GM08714 (cell line): ENCODE results near the gene ZNF627.
A peak's percentile ranks its signal among the peaks of the same experiment; 100 is the strongest.
"Not testable (repeated sequence)": the region's sequence is repeated elsewhere in the genome, so short reads cannot be mapped to it uniquely, and the experiment has no call there.

Experiments used
- H3K4me3 ChIP-seq: fragments of 200-500 bp; sonication (Bioruptor generic); 2 replicates; pipeline ENCODE4 v1.5.1; 2014; ENCODE audit warnings: mild to moderate bottlenecking, low read length, inconsistent platforms
- ZNF274 ChIP-seq: IDR thresholded peaks from 2 replicates; pipeline ENCODE4 v1.6.1; 2012; ENCODE audit warnings: mild to moderate bottlenecking, low read depth, low read length

ZNF627 gene

GRCh38 chr19:11587302-11587974 lies 9.8 kb upstream of the ZNF627 start:
- H3K4me3 ChIP-seq, result no peak overlapping the region
- no peak for TF ChIP-seq ZNF274

- H3K4me3 ChIP-seq, result no peak overlapping the region
- TF ChIP-seq ZNF274, result no peak
These were observed 9.2 kb upstream of the ZNF627 start for GRCh38 chr19:11587975-11588631.

GRCh38 chr19:11594084-11594483 lies 3.2 kb upstream of the ZNF627 start:
- no peak for TF ChIP-seq ZNF274
- H3K4me3 ChIP-seq, result no peak overlapping the region

GRCh38 chr19:11596156-11596555 lies 1.1 kb upstream of the ZNF627 start:
- TF ChIP-seq ZNF274, result no peak
- no peak overlapping the region for H3K4me3 ChIP-seq

GRCh38 chr19:11598103-11598483 lies 810 bp downstream of the ZNF627 start:
- TF ChIP-seq ZNF274, result no peak
- H3K4me3 ChIP-seq, result peak overlapping the region; percentile 89

- TF ChIP-seq ZNF274, result no peak
- no peak overlapping the region; the same call in 1 of the 2 replicates for H3K4me3 ChIP-seq
These were observed 1.5 kb downstream of the ZNF627 start for GRCh38 chr19:11598746-11599145.

- not testable (repeated sequence) for H3K4me3 ChIP-seq
These were observed 2.4 kb downstream of the ZNF627 start for GRCh38 chr19:11599704-11600103.

GRCh38 chr19:11606484-11606883 lies 9.2 kb downstream of the ZNF627 start:
- no peak for TF ChIP-seq ZNF274

GRCh38 chr19:11611730-11612129 lies 14.4 kb downstream of the ZNF627 start:
- no peak for TF ChIP-seq ZNF274
- no peak overlapping the region for H3K4me3 ChIP-seq

More at GRCh38 chr19:11606484-11606883, 9.2 kb downstream of the ZNF627 start:
- no peak overlapping the region for H3K4me3 ChIP-seq

GRCh38 chr19:11612816-11613511 lies 15.7 kb downstream of the ZNF627 start:
- no peak for TF ChIP-seq ZNF274
- no peak overlapping the region for H3K4me3 ChIP-seq

- no peak overlapping the region for H3K4me3 ChIP-seq
- TF ChIP-seq ZNF274, result peak; percentile 73
These were observed 20.1 kb downstream of the ZNF627 start for GRCh38 chr19:11617180-11618062.

GRCh38 chr19:11620553-11620952 lies 23.3 kb downstream of the ZNF627 start:
- TF ChIP-seq ZNF274, result no peak
- no peak overlapping the region for H3K4me3 ChIP-seq

GRCh38 chr19:11622401-11622800 lies 25.1 kb downstream of the ZNF627 start:
- H3K4me3 ChIP-seq, result not testable (repeated sequence)

- TF ChIP-seq ZNF274, result no peak
- no peak overlapping the region for H3K4me3 ChIP-seq
These were observed 26.8 kb downstream of the ZNF627 start for GRCh38 chr19:11624069-11624463.
